ENCODE results near the gene ATP5F1C.

The ATP5F1C gene

GRCh38 chr10:7833210-7833609 lies 45.2 kb downstream of the ATP5F1C start:
- no peak for DNase-seq (ENCODE audit: low read depth)
- no peak overlapping the region for H3K4me3 ChIP-seq (ENCODE audit: low read length)
- TF ChIP-seq CTCF (IDR thresholded peaks at IDR 0.05; ENCODE audit: insufficient read depth, low read depth, low read length, missing control alignments), result no peak

- TF ChIP-seq CTCF (IDR thresholded peaks at IDR 0.05; ENCODE audit: insufficient read depth, low read depth, low read length, missing control alignments), result no peak
- no peak overlapping the region for H3K4me3 ChIP-seq (ENCODE audit: low read length)
- no peak for DNase-seq (ENCODE audit: low read depth)
Observed at GRCh38 chr10:7834262-7834661, 46.3 kb downstream of the ATP5F1C start.

- no peak for TF ChIP-seq CTCF (IDR thresholded peaks at IDR 0.05; ENCODE audit: insufficient read depth, low read depth, low read length, missing control alignments)
- DNase-seq (ENCODE audit: low read depth), result no peak
- H3K4me3 ChIP-seq (ENCODE audit: low read length), result no peak overlapping the region
Observed at GRCh38 chr10:7836571-7836970, 48.6 kb downstream of the ATP5F1C start.

- no peak for TF ChIP-seq CTCF (IDR thresholded peaks at IDR 0.05; ENCODE audit: insufficient read depth, low read depth, low read length, missing control alignments)
- DNase-seq (ENCODE audit: low read depth), result no peak
- H3K4me3 ChIP-seq (ENCODE audit: low read length), result no peak overlapping the region
Observed at GRCh38 chr10:7846591-7846990, 58.6 kb downstream of the ATP5F1C start.

GRCh38 chr10:7853226-7853842 lies 65.4 kb downstream of the ATP5F1C start:
- DNase-seq (ENCODE audit: low read depth), result no peak
- TF ChIP-seq CTCF (IDR thresholded peaks at IDR 0.05; ENCODE audit: insufficient read depth, low read depth, low read length, missing control alignments), result no peak
- H3K4me3 ChIP-seq (ENCODE audit: low read length), result no peak overlapping the region

GRCh38 chr10:7853890-7854289 lies 65.9 kb downstream of the ATP5F1C start:
- no peak overlapping the region for H3K4me3 ChIP-seq (ENCODE audit: low read length)
- no peak for TF ChIP-seq CTCF (IDR thresholded peaks at IDR 0.05; ENCODE audit: insufficient read depth, low read depth, low read length, missing control alignments)
- no peak for DNase-seq (ENCODE audit: low read depth)

- H3K4me3 ChIP-seq (ENCODE audit: low read length), result no peak overlapping the region
- no peak for TF ChIP-seq CTCF (IDR thresholded peaks at IDR 0.05; ENCODE audit: insufficient read depth, low read depth, low read length, missing control alignments)
- DNase-seq (ENCODE audit: low read depth), result no peak
Observed at GRCh38 chr10:7855205-7855604, 67.2 kb downstream of the ATP5F1C start.
